Hepatocyte (in vitro differentiated cells): ENCODE results near the gene TOP1. TPM values are rescaled to one million over a fixed set of nuclear protein-coding genes. Genes with fewer than 3 reads are reported as not detected.

Source experiments
- DNase-seq: peaks from one replicate; pipeline ENCODE4 v3.0.0-alpha.2; 2016; ENCODE audit warnings: low spot score
- H2AFZ ChIP-seq: fragments of 200-600 bp; sonication (generic); 2 replicates; pipeline ENCODE4 v1.6.0; 2016; ENCODE audit warnings: antibody characterized with exemption, mild to moderate bottlenecking
- H3K27ac ChIP-seq: fragments of 200-600 bp; sonication (generic); 2 replicates; pipeline ENCODE4 v1.5.1; 2016; ENCODE audit warnings: mild to moderate bottlenecking
- H3K27me3 ChIP-seq: fragments of 200-600 bp; sonication (generic); 2 replicates; pipeline ENCODE4 v1.6.1; 2016
- H3K36me3 ChIP-seq: fragments of 200-600 bp; sonication (generic); replicated peaks from 2 replicates; pipeline ENCODE4 v1.5.1; 2016; ENCODE audit warnings: low read depth; ENCODE audit not compliant: insufficient read depth
- H3K4me1 ChIP-seq: fragments of 200-600 bp; sonication (generic); 2 replicates; pipeline ENCODE4 v1.5.1; 2016; ENCODE audit warnings: mild to moderate bottlenecking, moderate library complexity; ENCODE audit not compliant: insufficient read depth
- H3K4me2 ChIP-seq: fragments of 200-600 bp; sonication (generic); 2 replicates; pipeline ENCODE4 v1.6.0; 2016
- H3K4me3 ChIP-seq: fragments of 200-600 bp; sonication (generic); 2 replicates; pipeline ENCODE4 v1.5.1; 2016; ENCODE audit warnings: mild to moderate bottlenecking
- H3K79me2 ChIP-seq: fragments of 200-600 bp; sonication (generic); 2 replicates; pipeline ENCODE4 v1.6.0; 2017; ENCODE audit warnings: mild to moderate bottlenecking
- H3K9me2 ChIP-seq: fragments of 200-600 bp; sonication (generic); replicated peaks from 2 replicates; pipeline ENCODE4 v1.6.0; 2017; ENCODE audit warnings: mild to moderate bottlenecking; ENCODE audit not compliant: insufficient read depth
- H3K9me3 ChIP-seq: fragments of 200-600 bp; sonication (generic); 2 replicates; pipeline ENCODE4 v1.5.1; 2016; ENCODE audit warnings: low read depth, mild to moderate bottlenecking
- H4K20me1 ChIP-seq: fragments of 200-600 bp; sonication (generic); 2 replicates; pipeline ENCODE4 v1.6.0; 2016; ENCODE audit warnings: mild to moderate bottlenecking; ENCODE audit not compliant: insufficient read depth, poor library complexity, severe bottlenecking
- CTCF ChIP-seq: fragments of 200-600 bp; sonication (generic); IDR thresholded peaks from 2 replicates; pipeline ENCODE4 v1.5.1; 2016; ENCODE audit warnings: antibody characterized with exemption, mild to moderate bottlenecking; ENCODE audit not compliant: poor library complexity
- EZH2 ChIP-seq: fragments of 200-600 bp; sonication (generic); IDR thresholded peaks from 2 replicates; pipeline ENCODE4 v1.6.1; 2016; ENCODE audit warnings: antibody characterized with exemption, mild to moderate bottlenecking, borderline replicate concordance
- EZH2phosphoT487 ChIP-seq: fragments of 200-600 bp; sonication (generic); IDR thresholded peaks from one replicate; pipeline ENCODE4 v1.6.1; 2018; ENCODE audit warnings: antibody characterized with exemption, mild to moderate bottlenecking, low read depth, moderate library complexity; ENCODE audit not compliant: unreplicated experiment, severe bottlenecking
- WGBS: methylation state at CpG from one replicate; pipeline ENCODE4 v1.1.6; 2016; ENCODE audit warnings: low lambda C conversion rate; ENCODE audit errors: missing lambda C conversion rate; 5-methylcytosine and 5-hydroxymethylcytosine counted together
- polyA plus RNA-seq: library from polyadenylated mRNA; unstranded; fragments of >200 nt; fragmentation: Nextera tagmentation; extraction: Ambion mirVana; gene quantifications from 2 replicates; pipeline ENCODE4 v1.2.1, GENCODE V29; 2016
- total RNA-seq: library from RNA; depleted of rRNA; stranded (reverse); fragments of >200 nt; gene quantifications from 2 replicates; pipeline ENCODE4 v1.2.3, GENCODE V29; 2014

TOP1 gene
- total and polyA plus RNA-seq, 2 experiments from 2014 or later: 28.3 to 38.2 TPM

GRCh38 chr20:41110930-41111577 lies 82.4 kb downstream of the TOP1 start:
- Histone ChIP-seq H3K4me2 (peak overlapping the region; percentile 24), H3K9me2 (no peaks in the 10 kb centered on the region), H3K9me3 (no peaks in the 10 kb centered on the region), H3K36me3 (no peaks in the 10 kb centered on the region), H3K4me3 (no peak overlapping the region), H4K20me1 (no peaks in the 10 kb centered on the region), H3K4me1 (peaks cover 9% of the 10 kb centered on the region), H3K79me2 (peaks cover 9% of the 10 kb centered on the region), H2AFZ (no peak overlapping the region), H3K27me3 (no peaks in the 10 kb centered on the region), H3K27ac (peak overlapping the region; percentile 87)
- WGBS: 61% methylated on average over 5 of the region's 5 CpGs
- TF ChIP-seq EZH2 (no peak), CTCF (no peak), EZH2phosphoT487 (no peak)
- DNase-seq: peak; percentile 71

- Histone ChIP-seq H3K27ac (peak overlapping the region; percentile 65), H3K9me3 (no peaks in the 10 kb centered on the region), H3K9me2 (no peaks in the 10 kb centered on the region), H3K4me1 (peaks cover 9% of the 10 kb centered on the region), H3K4me2 (no peak overlapping the region), H3K79me2 (peaks cover 11% of the 10 kb centered on the region), H2AFZ (no peak overlapping the region), H4K20me1 (no peaks in the 10 kb centered on the region), H3K36me3 (no peaks in the 10 kb centered on the region), H3K4me3 (no peak overlapping the region), H3K27me3 (no peaks in the 10 kb centered on the region)
- TF ChIP-seq EZH2phosphoT487 (no peak), EZH2 (no peak), CTCF (no peak)
- no peak for DNase-seq
- WGBS: 93% methylated on average over 5 of the region's 5 CpGs
Measured at GRCh38 chr20:41111578-41111951, 82.9 kb downstream of the TOP1 start.

GRCh38 chr20:41116282-41116956 lies 87.8 kb downstream of the TOP1 start:
- no peak overlapping the region for H3K4me2 ChIP-seq
- TF ChIP-seq CTCF: no peak
- TF ChIP-seq EZH2phosphoT487: no peak
- TF ChIP-seq EZH2: no peak
- no peaks in the 10 kb centered on the region for H3K4me1 ChIP-seq
- no peaks in the 10 kb centered on the region for H3K27me3 ChIP-seq
- H3K36me3 ChIP-seq: no peaks in the 10 kb centered on the region
- no peak for DNase-seq
- H3K79me2 ChIP-seq: peaks cover 11% of the 10 kb centered on the region
- no peaks in the 10 kb centered on the region for H3K9me3 ChIP-seq
- H2AFZ ChIP-seq: no peak overlapping the region
- H3K9me2 ChIP-seq: no peaks in the 10 kb centered on the region
- no peaks in the 10 kb centered on the region for H4K20me1 ChIP-seq
- WGBS: 85% methylated on average over 6 of the region's 6 CpGs
- no peak overlapping the region for H3K27ac ChIP-seq
- H3K4me3 ChIP-seq: no peak overlapping the region
